ENCODE measurements around the gene C1orf50.

Gene C1orf50

DNA sequence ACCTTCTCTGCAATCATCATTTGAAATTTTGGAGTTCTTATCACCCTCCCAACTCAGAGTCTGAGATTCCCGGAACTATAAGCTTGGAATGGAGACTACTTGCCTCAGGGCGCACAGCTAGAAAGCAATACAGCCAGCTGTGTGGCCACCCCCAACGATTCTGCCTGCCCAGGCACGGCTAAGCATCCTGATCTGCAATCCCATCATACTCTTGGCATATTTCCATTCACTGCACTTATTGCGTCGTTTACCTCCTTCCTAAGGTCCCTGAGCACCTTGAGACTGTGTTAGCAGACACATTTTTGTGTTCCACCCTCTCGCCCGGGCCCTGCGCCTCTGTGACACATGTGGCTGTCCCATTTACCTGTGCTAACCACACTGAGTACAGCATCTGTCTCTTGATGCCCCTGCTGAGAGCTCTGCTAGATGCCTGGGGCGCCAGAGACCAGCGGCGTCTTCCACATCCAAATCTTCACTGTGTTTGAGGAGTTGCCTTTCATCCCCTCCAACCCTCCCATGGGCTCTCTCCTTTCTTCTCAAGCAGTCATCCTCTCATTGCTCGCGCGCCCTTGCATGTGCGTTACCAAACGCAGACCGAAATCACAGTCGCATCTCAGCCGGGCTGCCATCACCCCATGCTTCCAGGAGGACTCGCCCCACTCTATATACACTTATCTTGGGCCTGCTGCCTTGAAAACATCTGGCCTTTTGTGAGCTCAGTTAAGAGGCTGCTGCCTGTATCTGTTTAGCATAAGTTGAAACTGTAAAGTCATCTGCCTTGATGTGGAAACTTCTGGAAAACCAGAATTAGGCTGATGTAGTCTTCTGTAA lies 23.5 kb upstream of the C1orf50 start:
- Histone ChIP-seq H3K27ac (ENCODE audit: low read length) (no peak overlapping the region), H3K27me3 (ENCODE audit: low read depth, low read length) (no peaks in the 10 kb centered on the region), H3K36me3 (replicated peaks; ENCODE audit: low read depth, low read length) (peaks cover 3% of the 10 kb centered on the region), H3K9me3 (ENCODE audit: insufficient read depth, low read length) (no peaks in the 10 kb centered on the region), H3K4me3 (ENCODE audit: low read length) (no peak overlapping the region), H3K9ac (ENCODE audit: low read length) (no peak overlapping the region), H3K79me2 (ENCODE audit: low read length) (no peaks in the 10 kb centered on the region), H2AFZ (ENCODE audit: low read depth, low read length) (no peak overlapping the region), H4K20me1 (ENCODE audit: insufficient read depth, low read length) (no peaks in the 10 kb centered on the region), H3K4me1 (ENCODE audit: low read length) (no peaks in the 10 kb centered on the region), H3K4me2 (ENCODE audit: low read length) (no peak overlapping the region)
- TF ChIP-seq, protein P1, sequence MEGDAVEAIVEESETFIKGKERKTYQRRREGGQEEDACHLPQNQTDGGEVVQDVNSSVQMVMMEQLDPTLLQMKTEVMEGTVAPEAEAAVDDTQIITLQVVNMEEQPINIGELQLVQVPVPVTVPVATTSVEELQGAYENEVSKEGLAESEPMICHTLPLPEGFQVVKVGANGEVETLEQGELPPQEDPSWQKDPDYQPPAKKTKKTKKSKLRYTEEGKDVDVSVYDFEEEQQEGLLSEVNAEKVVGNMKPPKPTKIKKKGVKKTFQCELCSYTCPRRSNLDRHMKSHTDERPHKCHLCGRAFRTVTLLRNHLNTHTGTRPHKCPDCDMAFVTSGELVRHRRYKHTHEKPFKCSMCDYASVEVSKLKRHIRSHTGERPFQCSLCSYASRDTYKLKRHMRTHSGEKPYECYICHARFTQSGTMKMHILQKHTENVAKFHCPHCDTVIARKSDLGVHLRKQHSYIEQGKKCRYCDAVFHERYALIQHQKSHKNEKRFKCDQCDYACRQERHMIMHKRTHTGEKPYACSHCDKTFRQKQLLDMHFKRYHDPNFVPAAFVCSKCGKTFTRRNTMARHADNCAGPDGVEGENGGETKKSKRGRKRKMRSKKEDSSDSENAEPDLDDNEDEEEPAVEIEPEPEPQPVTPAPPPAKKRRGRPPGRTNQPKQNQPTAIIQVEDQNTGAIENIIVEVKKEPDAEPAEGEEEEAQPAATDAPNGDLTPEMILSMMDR (IDR thresholded peaks at IDR 0.05; ENCODE audit: low read depth, low read length): no peak
- no peak for TF ChIP-seq EZH2phosphoT487 (IDR thresholded peaks at IDR 0.05; ENCODE audit: low read depth)

DNA sequence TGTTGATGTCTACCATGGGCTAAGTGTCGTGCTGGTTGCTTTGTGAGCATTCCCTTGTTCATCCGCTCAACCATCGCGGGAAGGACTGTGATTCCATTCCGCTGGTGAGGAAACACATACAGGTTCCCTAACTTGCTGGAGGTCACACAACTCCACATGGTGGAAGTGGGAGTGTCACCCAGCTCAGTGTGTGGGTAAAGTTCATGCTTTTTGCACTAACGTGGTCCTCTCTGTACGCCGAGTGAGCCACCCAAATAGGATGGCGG lies 23.0 kb upstream of the C1orf50 start:
- TF ChIP-seq EZH2phosphoT487 (IDR thresholded peaks at IDR 0.05; ENCODE audit: low read depth): no peak
- TF ChIP-seq, protein P1 (IDR thresholded peaks at IDR 0.05; ENCODE audit: low read depth, low read length): no peak
- no peak overlapping the region for H2AFZ ChIP-seq (ENCODE audit: low read depth, low read length)
- H3K79me2 ChIP-seq (ENCODE audit: low read length): no peaks in the 10 kb centered on the region
- no peak overlapping the region for H3K27ac ChIP-seq (ENCODE audit: low read length)
- H3K4me1 ChIP-seq (ENCODE audit: low read length): no peaks in the 10 kb centered on the region
- H3K9ac ChIP-seq (ENCODE audit: low read length): no peak overlapping the region
- peaks cover 3% of the 10 kb centered on the region for H3K36me3 ChIP-seq (replicated peaks; ENCODE audit: low read depth, low read length)
- H3K9me3 ChIP-seq (ENCODE audit: insufficient read depth, low read length): no peaks in the 10 kb centered on the region
- no peaks in the 10 kb centered on the region for H3K27me3 ChIP-seq (ENCODE audit: low read depth, low read length)
- no peaks in the 10 kb centered on the region for H4K20me1 ChIP-seq (ENCODE audit: insufficient read depth, low read length)
- H3K4me2 ChIP-seq (ENCODE audit: low read length): no peak overlapping the region
- H3K4me3 ChIP-seq (ENCODE audit: low read length): no peak overlapping the region

DNA sequence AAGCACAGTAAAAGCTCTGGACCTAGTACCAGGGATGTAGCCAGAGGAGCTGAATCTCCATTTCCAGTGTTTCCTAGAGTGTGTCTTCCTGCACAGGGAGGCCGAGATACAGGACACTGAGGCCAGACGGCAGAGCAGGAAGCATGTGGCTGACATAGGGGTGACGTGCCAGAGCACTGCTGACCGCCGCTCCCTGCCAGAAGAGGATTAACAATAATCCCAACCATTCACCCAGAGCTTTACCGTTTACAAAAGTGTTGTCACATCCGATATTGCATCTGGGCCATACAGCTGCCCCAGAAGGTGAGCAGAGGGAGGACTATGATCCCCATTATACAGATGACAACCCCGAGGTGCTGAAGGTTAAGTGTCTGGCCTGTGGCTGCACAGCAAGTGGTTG lies 21.2 kb upstream of the C1orf50 start:
- no peak for TF ChIP-seq EZH2phosphoT487 (IDR thresholded peaks at IDR 0.05; ENCODE audit: low read depth)
- TF ChIP-seq, protein P1 (IDR thresholded peaks at IDR 0.05; ENCODE audit: low read depth, low read length): no peak
- Histone ChIP-seq H3K27me3 (ENCODE audit: low read depth, low read length) (no peaks in the 10 kb centered on the region), H3K4me2 (ENCODE audit: low read length) (no peak overlapping the region), H3K9ac (ENCODE audit: low read length) (no peak overlapping the region), H3K9me3 (ENCODE audit: insufficient read depth, low read length) (no peaks in the 10 kb centered on the region), H3K4me3 (ENCODE audit: low read length) (no peak overlapping the region), H3K4me1 (ENCODE audit: low read length) (no peaks in the 10 kb centered on the region), H3K36me3 (replicated peaks; ENCODE audit: low read depth, low read length) (peaks cover 8% of the 10 kb centered on the region), H4K20me1 (ENCODE audit: insufficient read depth, low read length) (no peaks in the 10 kb centered on the region), H3K27ac (ENCODE audit: low read length) (no peak overlapping the region), H2AFZ (ENCODE audit: low read depth, low read length) (no peak overlapping the region), H3K79me2 (ENCODE audit: low read length) (no peaks in the 10 kb centered on the region)

DNA sequence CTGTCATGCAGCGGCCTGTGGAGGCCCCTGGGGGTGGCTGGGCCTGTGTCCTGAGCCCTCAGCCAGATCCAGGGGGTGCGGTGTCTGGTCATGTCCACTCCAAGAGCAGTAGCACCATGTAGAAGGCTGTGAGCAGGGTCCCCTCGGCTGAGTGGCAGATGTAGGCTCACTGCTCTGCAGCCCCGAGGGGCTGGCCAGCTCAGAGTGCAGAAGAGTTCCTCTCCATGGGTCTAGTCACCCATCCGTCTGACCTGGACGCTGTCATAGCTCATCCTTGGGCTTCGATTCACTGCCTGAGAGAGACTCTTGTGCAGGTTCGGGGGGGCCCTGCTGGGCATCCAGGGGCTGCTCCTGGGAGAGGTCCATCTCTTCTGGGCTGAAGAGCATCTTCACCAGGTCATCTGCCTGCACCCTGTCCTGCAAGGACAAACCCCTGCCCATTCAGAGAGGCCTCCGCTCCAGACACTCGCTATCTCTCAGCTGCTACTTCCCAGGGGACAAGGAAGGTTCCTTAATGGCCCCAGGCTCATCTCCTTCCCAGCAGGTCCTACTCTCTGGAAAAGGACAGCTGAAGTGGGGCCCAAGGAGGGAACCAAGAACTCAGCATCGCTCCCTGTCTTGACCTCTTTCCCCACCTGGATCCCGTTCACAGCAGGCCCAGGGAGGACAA lies 20.5 kb upstream of the C1orf50 start:
- H3K36me3 ChIP-seq (replicated peaks; ENCODE audit: low read depth, low read length): peaks cover 8% of the 10 kb centered on the region
- no peak overlapping the region for H3K4me2 ChIP-seq (ENCODE audit: low read length)
- no peak overlapping the region for H3K9ac ChIP-seq (ENCODE audit: low read length)
- H3K27me3 ChIP-seq (ENCODE audit: low read depth, low read length): no peaks in the 10 kb centered on the region
- no peaks in the 10 kb centered on the region for H3K79me2 ChIP-seq (ENCODE audit: low read length)
- no peaks in the 10 kb centered on the region for H3K9me3 ChIP-seq (ENCODE audit: insufficient read depth, low read length)
- no peak overlapping the region for H3K4me3 ChIP-seq (ENCODE audit: low read length)
- no peaks in the 10 kb centered on the region for H4K20me1 ChIP-seq (ENCODE audit: insufficient read depth, low read length)
- no peaks in the 10 kb centered on the region for H3K4me1 ChIP-seq (ENCODE audit: low read length)
- TF ChIP-seq, protein P1 (IDR thresholded peaks at IDR 0.05; ENCODE audit: low read depth, low read length): no peak
- TF ChIP-seq EZH2phosphoT487 (IDR thresholded peaks at IDR 0.05; ENCODE audit: low read depth): no peak
- no peak overlapping the region for H3K27ac ChIP-seq (ENCODE audit: low read length)
- no peak overlapping the region for H2AFZ ChIP-seq (ENCODE audit: low read depth, low read length)

All from OCI-LY3 (cell line).